ENCODE results near the gene NPPC.

Gene NPPC

DNA sequence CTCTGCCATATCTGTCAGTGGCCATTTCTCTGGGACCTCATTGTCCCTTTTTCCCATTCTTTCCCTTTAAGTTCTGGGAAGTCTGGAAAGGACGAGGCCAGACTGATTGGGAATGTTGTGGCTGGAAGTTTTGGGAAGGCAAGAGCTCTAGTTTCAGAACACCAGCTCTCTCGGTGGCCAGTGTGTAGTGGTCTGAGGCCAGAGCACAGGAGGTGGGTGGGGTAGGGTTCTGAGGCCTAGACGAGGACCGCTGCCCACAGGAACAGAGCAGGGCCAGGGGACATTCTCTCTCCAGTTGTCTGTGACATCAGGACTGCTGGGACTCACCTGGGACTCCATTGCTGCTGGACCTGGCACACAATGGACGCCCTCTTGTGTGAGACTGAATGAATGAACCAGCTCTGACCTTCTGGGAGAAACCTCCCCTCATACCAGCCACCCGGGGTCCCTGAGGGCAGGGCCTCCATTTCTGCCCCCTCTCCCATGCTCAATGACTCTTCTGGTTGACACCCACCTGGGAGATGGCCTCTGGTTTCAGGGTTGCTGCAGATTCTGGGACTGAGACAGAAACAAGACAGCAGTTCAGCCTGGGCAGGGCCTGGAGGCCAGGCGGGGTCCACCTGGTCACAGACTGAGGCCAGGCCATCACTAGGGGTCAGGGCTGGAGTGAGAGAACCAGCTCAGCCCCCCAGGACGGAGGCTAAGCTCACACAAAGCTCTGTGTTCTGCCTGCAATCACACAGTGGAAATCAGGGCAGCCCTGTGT, 8.4 kb upstream of the NPPC start:
- DNase-seq: no peak

GRCh38 chr2:231933916-231934401, 7.8 kb upstream of the NPPC start:
- DNase-seq: no peak

- DNase-seq: no peak
These were observed 7.1 kb upstream of the NPPC start for GRCh38 chr2:231932985-231933915.

DNA sequence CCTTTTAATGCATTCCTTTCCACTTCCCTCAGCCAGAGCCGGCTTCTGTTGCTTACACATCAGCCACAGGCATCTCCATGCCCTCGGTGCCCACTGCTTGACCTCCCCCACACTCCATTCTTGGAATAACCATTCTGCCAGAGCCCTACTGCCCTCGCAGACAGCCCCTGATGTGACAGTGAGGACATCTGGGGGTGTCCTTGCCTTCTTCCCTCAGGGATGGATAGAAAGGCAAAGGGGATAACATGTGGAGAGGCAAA, 6.4 kb upstream of the NPPC start:
- no peak for DNase-seq

DNA sequence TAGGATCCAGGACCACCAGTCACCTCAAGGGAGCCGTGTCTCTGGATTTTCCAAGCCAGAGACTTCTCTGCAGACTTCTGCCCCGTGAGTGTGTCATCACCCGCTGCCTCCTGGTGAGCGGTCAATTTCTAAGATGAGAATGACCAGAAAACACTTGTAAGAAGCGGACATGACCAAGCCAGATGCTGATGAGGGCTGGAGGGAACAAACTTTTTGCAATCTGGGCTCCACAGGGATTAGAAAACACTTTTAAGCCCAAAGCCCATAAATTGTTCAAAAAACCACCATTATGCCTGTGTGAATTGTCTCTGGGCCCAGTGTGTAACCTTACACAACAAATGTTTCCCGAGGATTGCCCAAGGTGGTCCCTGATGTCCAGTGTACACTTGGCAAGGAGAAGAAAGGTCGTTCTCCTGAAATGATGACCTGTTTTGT, 5.3 kb upstream of the NPPC start:
- no peak for DNase-seq

GRCh38 chr2:231930593-231931281, 4.5 kb upstream of the NPPC start:
- DNase-seq: no peak

GRCh38 chr2:231929961-231930592, 3.9 kb upstream of the NPPC start:
- no peak for DNase-seq

DNA sequence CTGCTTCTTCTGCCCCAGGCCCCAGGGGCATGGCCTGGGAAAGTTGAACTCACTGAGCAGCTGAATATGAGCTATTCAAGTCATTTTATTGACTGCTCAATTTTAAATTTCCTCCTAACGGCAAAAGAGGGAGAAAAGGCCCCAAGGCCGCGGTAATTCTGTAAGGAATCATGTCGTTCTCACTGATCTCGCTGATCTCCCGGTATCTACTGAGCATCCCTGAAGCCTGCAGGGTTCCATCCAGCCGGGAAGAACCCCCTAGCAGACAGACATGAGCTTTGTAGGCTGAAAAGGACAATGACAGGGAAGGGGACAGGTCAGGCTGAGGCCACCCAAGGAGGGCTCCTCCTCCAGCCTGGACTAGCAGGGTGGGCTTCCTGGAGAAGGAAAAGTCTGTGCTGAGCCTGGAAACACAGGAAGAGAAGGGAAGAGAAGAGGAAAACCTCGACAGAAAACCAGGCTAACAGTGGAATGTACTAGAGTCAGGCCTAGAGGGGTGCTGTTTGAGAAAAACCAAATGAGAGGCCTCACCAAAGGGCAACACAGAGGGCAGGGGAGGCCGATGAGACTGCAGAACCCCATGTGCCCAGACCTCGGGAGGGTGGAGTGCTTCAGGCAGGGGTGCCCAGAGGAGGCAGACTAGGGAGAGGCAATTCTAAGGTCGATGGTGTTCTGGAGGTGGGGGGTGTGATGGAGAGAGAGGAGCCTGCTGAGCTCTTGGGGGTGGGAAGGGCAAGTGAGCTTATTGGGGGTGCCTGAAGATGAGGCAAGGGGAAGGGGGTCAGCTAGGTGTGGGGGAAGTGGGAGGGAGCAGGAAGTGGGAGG, 2.9 kb upstream of the NPPC start:
- DNase-seq: no peak

DNA sequence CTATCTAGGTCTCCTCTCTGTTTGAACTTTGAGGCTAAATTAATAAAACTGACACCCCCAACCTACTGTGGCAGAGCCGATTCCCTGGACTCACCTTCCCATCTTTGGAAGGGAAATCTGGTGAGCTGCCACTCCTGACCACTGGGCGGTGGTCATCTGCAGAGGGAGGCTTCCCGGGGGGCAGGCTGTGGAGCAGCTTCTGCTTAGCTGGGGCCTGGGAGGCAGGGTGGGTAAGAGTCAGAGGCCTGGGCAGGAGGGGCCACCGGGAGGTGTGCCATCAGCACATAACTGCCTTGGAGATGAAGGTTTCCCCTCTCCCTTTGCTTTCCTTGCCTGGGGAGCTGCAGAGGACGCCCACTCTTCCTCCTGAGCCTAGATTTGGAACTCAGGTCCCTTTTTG, 2.3 kb upstream of the NPPC start:
- no peak for DNase-seq

- no peak for DNase-seq
These were observed 1.3 kb upstream of the NPPC start for GRCh38 chr2:231927566-231927890.

- DNase-seq: no peak
These were observed 767 bp upstream of the NPPC start for GRCh38 chr2:231926761-231927565.

DNA sequence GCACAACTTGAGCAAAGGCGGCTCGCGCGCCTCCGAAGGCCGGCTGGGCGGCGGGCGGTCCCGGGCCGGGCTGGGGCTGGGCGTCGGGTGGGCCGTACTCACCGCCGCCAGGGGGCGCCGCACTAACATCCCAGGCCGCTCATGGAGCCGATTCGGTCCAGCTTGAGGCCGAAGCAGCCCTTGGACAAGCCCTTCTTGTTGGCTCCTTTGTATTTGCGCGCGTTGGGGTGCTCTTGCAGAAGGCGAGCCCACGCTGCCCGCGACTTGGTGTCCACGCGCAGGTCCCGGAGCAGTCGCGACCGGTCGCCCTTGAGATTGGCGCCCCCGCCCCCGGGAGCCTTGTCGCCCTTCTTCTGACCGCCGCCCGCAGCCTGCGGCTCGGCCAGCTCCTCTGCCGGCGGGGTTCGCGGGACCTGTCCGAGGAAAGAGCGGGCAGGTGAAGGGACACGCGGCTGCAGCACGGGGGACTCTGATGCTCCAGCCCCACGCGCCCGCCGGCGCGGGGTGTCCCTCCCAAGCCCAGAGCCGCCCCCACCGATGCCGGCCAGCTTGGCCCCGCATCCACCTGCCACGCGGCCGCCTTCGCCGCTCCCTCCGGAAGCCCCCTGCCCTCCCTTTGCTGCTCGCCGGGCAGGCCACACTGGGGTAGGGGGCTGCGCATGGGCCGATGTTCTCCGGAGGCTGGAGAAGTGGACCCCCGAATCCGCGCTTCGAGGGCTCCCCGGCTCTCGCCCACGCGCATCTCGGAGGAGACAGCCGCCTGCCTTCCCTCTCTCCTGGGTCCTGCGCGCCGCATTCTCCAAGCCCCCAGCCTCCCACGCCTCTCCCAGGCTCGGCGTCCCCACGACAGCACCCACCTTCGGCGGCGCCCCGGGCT, 655 bp downstream of the NPPC start:
- peak; percentile 53 to 57 for DNase-seq

- no peak for DNase-seq
These were observed 1.3 kb downstream of the NPPC start for GRCh38 chr2:231924889-231925275.

DNA sequence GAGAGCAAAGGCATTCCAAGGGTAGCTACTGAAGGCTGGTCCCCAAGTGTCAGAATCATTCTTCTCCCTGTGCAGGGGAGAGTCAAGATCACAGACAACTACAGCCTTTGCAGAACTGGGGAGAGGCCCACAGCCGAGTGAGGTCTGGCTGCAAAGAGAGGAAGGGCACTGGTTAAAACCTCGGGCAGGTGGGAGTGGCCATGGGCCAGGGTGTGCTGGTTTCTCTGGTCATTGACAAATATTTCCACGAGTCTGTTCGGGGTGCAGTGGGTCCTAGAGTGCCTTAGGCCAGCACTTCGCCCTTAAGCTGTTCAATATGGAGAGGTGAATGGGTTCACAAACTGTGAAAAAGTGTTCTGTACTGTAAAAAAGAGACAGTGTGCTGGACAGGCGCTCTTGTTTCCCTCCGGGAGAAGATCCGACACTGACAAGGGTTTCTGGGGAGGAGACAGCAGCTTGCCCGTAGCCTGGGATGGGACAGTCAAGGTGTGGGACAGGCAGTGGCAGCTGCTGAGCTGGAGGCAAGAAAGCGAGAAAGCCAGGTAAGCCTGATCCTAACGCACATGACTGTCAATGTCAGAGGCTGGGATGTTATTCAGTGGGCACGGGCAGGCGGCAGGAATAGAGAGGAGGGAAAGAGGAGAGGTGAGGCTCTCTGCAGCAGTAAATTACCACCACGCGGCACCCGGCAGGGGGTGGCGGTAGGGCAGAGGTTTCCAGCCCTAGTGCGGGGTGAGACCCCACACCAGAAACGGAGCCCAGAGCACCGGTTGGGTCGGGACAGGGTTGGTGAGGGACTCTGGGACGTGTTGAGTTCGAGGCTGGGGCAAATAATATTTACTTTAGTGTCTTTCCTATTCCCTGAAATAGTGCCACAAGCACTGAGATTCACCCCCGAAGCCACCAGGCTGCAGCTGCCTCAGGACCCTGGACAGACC, 2.0 kb downstream of the NPPC start:
- no peak for DNase-seq

GRCh38 chr2:231923010-231923344, 3.2 kb downstream of the NPPC start:
- no peak for DNase-seq

GRCh38 chr2:231922311-231923009, 3.7 kb downstream of the NPPC start:
- DNase-seq: no peak

DNA sequence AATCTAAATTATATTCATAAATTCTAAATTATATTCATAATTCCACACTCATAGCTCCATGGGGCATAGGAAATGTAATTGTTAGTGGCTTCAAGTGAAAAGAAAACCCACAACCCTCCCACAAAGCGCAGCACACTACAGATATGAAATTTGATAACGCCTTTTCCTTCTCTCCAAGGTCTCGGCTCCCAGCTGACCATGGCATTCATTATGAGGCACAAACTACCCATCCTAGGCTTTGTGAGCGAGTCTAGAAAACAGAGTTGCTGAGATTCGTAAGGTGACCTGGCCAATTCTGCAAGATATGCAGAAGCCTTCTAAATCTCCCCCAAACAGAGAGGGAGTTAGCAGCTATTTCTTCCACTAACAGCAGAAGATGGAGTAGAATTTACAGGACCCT, 5.4 kb downstream of the NPPC start:
- no peak for DNase-seq

- DNase-seq: no peak
These were observed 5.8 kb downstream of the NPPC start for GRCh38 chr2:231920366-231920765.
